Activated CD4-positive, CD25-positive, alpha-beta regulatory T cell treated with anti-CD3 and anti-CD28 coated beads, Interleukin-2, amount 50 U/mL, for 72 hours (primary cell): Measurements from ENCODE around the gene CLDN12.
A peak's percentile ranks its signal among the peaks of the same experiment; 100 is the strongest.

ENCODE experiments used
- DNase-seq: peaks from one replicate; pipeline ENCODE4 v3.0.0; 2021

The CLDN12 gene

GRCh38 chr7:90403174-90404113 lies at the start of gene CLDN12:
TSS of gene CLDN12 (plus strand) at chr7:90403461. CDS start at chr7:90412677, 9,216 bp downstream.
- peak; percentile 60 for DNase-seq

DNA sequence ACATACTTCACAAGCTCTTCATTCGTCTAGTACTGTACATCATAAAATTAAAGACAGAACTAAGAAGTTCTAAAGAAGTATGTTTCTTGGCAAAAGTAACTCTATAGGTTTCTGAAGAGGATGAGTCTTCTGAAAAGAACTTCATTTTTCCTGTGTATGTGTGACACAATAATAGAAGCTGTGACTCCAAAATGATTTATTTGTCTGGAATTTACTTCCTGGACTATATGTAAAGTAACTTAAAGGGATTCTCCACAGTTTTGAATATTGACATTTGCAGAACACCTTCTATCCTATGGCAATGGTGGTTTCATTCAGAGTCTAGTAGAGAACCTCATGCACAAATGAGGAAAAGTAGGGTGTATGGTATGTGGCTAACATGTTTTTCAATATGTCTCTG lies 19.8 kb upstream of the CLDN12 start:
- no peak for DNase-seq

DNA sequence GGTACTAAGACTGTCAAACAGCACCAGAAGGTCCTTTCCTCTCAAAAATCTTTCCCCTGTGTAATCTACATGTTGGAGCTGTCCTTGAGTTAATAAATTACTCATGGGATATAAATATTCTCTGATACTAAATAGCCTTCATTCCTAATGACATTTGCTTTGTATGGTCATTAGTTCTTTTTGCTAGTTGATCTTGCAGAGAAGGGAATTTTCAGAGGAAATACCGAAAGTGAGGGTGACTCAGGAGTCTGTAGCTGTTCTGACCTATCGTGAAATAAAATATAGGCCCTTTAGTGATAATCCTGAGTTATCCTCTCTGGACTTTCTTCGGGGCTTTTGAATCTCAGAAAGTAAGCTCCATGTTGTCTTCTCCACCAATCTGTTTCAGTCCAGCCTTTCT lies 19.4 kb upstream of the CLDN12 start:
- no peak for DNase-seq

DNA sequence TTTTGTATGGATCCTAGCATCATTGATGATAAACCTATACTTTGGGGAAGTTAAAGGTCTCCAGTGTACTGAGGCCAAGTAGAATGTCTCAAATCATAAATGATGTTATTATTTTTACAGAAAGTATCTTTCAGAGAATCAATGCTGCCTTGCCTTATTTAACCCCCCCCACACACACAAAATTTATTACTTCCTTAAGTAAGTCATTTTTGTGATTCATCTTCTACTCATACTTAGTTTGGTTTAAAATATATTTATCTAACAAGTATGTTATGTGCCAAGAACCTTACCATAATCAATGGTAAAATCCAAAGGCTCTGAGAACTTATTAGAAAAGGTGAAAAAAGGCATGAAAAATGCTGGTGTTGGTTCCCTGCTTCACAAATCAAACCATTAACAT lies 18.8 kb upstream of the CLDN12 start:
- DNase-seq = no peak

- no peak for DNase-seq
Observed at GRCh38 chr7:90387470-90388240, 15.6 kb upstream of the CLDN12 start.

GRCh38 chr7:90390926-90391325 lies 12.3 kb upstream of the CLDN12 start:
- no peak for DNase-seq

DNA sequence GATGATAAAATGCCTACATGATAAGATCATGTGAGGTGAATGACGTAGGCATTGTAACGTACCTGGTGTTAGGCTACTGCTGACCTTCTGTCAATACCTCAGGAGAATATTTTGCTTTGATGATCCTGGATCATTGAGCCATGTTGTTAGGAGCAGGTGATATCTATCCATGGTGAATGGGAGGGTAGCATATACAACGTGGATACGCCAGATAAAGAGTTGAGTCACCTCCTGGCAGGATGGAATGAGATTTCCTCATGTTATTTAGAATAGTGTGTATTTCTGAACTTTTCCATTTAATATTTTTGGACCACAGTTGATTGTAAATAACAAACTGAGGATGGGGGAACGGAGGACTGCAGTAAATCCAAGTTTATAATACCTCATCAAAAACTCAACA lies 11.8 kb upstream of the CLDN12 start:
- DNase-seq = no peak

- DNase-seq = no peak
Observed at GRCh38 chr7:90396420-90396819, 6.8 kb upstream of the CLDN12 start.

DNA sequence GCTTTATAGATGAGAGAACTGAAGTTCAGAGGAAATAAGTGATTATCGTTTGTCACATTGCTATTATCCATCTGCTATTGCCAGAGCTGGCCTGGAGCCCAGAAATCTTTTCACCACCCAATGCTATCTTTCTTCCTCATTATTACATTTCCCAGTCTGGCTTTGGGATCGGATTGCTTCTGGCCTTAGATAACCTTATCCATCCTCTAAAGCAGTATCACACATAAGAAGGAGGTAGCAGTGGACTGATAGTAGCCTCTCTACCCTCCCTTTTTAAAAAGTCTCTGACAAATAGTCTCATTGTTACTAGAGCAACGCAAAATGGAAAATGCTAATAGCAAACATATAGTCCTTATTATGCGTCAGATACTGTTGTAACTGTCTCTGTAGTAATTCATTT lies 1.3 kb upstream of the CLDN12 start:
- no peak for DNase-seq

GRCh38 chr7:90402785-90403173 lies 482 bp upstream of the CLDN12 start:
- no peak for DNase-seq

DNA sequence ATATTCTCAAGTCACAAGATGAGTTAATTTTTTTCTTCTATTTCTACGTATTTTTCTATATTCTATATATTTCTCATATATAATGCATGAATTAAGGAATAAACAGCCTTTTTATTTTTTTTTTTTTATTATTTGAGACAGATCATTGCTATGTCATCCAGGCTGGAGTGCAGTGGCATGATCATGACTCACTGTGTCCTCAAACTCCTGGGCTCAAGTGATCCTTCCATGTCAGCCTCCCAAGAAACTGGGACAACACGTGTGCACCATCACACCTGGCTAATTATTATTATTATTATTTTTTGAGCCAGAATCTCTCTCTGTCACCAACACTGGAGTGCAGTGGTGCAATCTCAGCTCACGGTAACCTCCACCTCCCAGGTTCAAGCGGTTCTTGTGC lies 1.5 kb downstream of the CLDN12 start:
- DNase-seq = no peak

DNA sequence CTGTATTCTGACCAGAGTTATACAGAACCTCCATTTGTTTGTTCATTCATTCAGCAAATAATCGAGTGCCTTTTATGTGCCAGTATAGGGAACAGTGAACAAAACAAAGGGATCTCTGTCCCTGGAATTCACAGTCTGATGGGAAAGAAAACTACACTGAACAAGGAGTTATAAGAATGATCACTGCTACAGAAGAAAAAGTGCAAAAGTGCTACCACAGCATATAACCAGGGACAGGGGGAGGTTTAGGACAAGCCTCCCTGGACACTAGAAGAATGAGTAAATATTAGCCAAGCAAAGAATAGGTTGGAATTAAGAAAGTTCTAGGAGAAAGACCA lies 4.2 kb downstream of the CLDN12 start:
- no peak for DNase-seq

GRCh38 chr7:90408142-90408541 lies 4.9 kb downstream of the CLDN12 start:
- no peak for DNase-seq

- DNase-seq = no peak
Observed at GRCh38 chr7:90409667-90410066, 6.4 kb downstream of the CLDN12 start.

GRCh38 chr7:90411510-90411909 lies 8.2 kb downstream of the CLDN12 start:
- DNase-seq = no peak

DNA sequence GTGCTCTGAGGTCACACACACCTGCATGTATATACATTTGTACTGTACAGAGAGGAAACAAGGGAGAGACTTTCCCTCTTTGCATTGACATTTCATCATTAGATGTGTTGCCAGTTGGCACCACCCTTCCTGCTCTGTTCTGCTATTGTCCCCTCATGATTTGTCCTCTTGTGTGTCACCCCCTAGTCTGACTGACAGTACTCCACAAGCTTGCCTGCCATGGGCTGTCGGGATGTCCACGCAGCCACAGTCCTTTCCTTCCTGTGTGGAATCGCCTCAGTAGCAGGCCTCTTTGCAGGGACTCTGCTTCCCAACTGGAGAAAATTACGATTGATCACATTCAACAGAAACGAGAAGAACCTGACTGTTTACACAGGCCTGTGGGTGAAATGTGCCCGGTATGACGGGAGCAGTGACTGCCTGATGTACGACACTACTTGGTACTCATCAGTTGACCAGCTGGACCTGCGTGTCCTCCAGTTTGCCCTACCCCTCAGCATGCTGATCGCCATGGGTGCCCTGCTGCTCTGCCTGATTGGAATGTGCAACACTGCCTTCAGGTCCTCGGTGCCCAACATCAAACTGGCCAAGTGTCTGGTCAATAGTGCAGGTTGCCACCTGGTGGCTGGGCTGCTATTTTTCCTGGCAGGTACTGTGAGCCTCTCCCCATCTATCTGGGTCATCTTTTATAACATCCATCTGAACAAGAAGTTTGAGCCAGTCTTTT lies 9.4 kb downstream of the CLDN12 start:
- DNase-seq = no peak

- DNase-seq = no peak
Observed at GRCh38 chr7:90413185-90413528, 9.9 kb downstream of the CLDN12 start.

DNA sequence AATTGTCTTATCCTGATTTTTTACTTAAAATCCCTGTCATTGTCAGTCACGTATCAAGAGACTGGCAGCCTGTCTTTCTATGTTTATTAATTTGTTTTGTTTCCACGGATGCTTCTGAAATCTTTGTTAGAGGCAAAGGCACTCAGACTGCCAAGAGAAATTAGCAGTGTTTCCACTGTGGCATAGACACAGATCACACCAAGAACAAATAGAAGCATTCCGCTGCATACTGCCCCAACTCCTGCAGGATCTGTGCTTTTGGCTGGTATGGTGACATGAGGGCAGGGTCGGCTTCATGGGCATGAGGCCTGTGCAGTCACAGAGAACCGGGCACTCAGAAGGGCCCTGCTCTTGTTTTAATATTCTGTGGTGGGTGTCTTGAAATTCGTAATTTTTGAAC lies 18.4 kb downstream of the CLDN12 start:
- no peak for DNase-seq

- no peak for DNase-seq
Observed at GRCh38 chr7:90424720-90425119, 21.5 kb downstream of the CLDN12 start.

DNA sequence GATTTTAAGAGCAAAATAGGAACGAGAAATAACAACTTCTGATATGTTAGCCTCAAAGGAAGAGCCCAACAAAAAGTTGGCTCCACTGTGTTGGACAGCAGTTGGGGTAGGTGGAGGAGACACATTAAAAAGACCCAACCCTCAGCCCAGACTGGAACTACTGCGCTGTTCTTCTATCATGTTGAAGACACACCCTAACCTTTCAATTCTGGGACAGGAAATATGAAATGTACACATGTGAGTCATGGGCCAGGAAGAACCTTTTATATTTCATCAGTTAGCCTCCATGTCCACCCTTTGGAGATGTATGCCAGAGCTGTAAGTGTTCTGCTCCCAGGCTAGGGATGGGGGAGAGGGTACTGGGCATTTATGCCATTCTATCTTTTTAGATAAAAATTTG lies 22.1 kb downstream of the CLDN12 start:
- DNase-seq = no peak

DNA sequence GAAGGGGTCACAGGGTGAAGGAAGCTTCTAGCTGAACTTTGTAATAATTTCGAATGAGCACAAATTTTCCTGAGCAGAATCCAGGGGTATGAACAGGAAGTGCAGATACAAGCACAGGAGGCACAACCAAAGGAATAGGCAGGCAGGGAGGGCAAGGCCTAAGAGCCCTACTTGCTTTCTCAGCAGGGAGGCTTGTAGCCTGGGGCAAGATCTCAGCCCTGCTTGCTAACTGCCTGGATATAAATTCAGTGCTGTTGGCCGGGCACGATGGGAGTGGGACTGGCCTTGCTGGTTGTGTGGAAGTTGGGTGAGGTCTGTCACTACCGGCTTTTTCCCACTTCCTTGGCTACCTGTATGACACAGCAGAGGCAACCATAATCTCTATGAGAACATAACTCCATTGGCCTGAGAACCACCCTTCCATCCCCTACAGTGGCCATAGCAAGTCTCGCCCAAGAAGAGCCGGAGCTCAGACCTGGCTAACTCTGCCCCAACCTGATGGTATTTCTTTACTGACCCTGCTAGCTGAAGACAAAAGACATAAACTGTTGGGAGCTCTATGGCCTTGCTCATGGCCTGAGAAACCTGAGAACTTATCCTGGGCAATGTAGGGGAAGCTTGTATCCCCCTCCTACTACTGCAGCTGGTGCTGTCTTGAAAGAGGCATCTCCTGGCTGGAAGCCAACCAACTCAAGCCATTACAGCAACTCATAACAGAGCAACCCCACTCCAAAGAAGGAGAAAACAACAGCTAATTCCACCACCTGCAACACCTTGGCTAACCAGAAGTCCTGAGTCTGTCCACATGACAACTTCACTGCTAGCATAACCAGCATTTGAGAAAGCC lies 27.6 kb downstream of the CLDN12 start:
- DNase-seq = no peak

- DNase-seq = no peak
Observed at GRCh38 chr7:90432752-90433151, 29.5 kb downstream of the CLDN12 start.

- no peak for DNase-seq
Observed at GRCh38 chr7:90433221-90433620, 30.0 kb downstream of the CLDN12 start.
